ENCODE results near the gene HPGDS. TPM values are rescaled to one million over a fixed set of nuclear protein-coding genes. Genes with fewer than 3 reads are reported as not detected.
"Not testable (repeated sequence)": the region's sequence is repeated elsewhere in the genome, so short reads cannot be mapped to it uniquely, and the experiment has no call there.

The HPGDS gene
- polyA plus RNA-seq, 3 donors from 2014 or later = 0.22 TPM; not detected in 2

GRCh38 chr4:94334476-94334875 lies 8.2 kb downstream of the HPGDS start:
- no peaks in the 10 kb centered on the region for H3K36me3 Mint-ChIP-seq
- H3K27ac Mint-ChIP-seq = no peak overlapping the region
- H3K4me3 Mint-ChIP-seq = no peak overlapping the region
- H3K27me3 Mint-ChIP-seq (ENCODE audit: low read depth in 3 of 3) = peaks cover 0 to 2% (median 1%) of the 10 kb centered on the region in 3 donors
- peaks cover 3 to 18% of the 10 kb centered on the region in 2 donors for H3K4me1 Mint-ChIP-seq
- peaks cover 0 to 3% (median 0%) of the 10 kb centered on the region in 6 donors for H3K9me3 Mint-ChIP-seq
- DNase-seq = no peak

GRCh38 chr4:94333866-94334265 lies 8.8 kb downstream of the HPGDS start:
- H3K4me3 Mint-ChIP-seq = no peak overlapping the region
- no peak overlapping the region for H3K27ac Mint-ChIP-seq
- H3K9me3 Mint-ChIP-seq = peaks cover 0 to 3% (median 0%) of the 10 kb centered on the region in 6 donors
- no peak for DNase-seq
- H3K27me3 Mint-ChIP-seq (ENCODE audit: low read depth in 3 of 3) = peaks cover 0 to 2% (median 0%) of the 10 kb centered on the region in 3 donors
- peaks cover 3 to 12% of the 10 kb centered on the region in 2 donors for H3K4me1 Mint-ChIP-seq
- no peaks in the 10 kb centered on the region for H3K36me3 Mint-ChIP-seq

GRCh38 chr4:94332983-94333590 lies 9.5 kb downstream of the HPGDS start:
- Mint-ChIP-seq H3K9me3 (peaks cover 0 to 4% (median 1%) of the 10 kb centered on the region in 6 donors), H3K4me3 (no peak overlapping the region), H3K4me1 (peaks cover 3 to 12% of the 10 kb centered on the region in 2 donors), H3K27ac (no peak overlapping the region), H3K36me3 (no peaks in the 10 kb centered on the region), H3K27me3 (ENCODE audit: low read depth in 3 of 3) (no peaks in the 10 kb centered on the region)
- no peak for DNase-seq

GRCh38 chr4:94329933-94330332 lies 12.7 kb downstream of the HPGDS start:
- H3K27ac Mint-ChIP-seq = no peak overlapping the region
- H3K27me3 Mint-ChIP-seq (ENCODE audit: low read depth in 3 of 3) = peaks cover 0 to 3% (median 0%) of the 10 kb centered on the region in 3 donors
- peaks cover 9 to 10% (median 9%) of the 10 kb centered on the region in 3 donors for H3K36me3 Mint-ChIP-seq

GRCh38 chr4:94325835-94326234 lies 16.8 kb downstream of the HPGDS start:
- Mint-ChIP-seq H3K36me3 (peaks cover 9 to 12% (median 10%) of the 10 kb centered on the region in 3 donors), H3K27ac (no peak overlapping the region), H3K27me3 (ENCODE audit: low read depth in 3 of 3) (peaks cover 0 to 3% (median 3%) of the 10 kb centered on the region in 3 donors), H3K4me1 (no peaks in the 10 kb centered on the region), H3K9me3 (peaks cover 16 to 37% (median 25%) of the 10 kb centered on the region in 6 donors), H3K4me3 (no peak overlapping the region)
- DNase-seq = no peak

More at GRCh38 chr4:94329933-94330332, 12.7 kb downstream of the HPGDS start:
- peaks cover 3 to 12% of the 10 kb centered on the region in 2 donors for H3K4me1 Mint-ChIP-seq
- H3K4me3 Mint-ChIP-seq = no peak overlapping the region
- no peak for DNase-seq
- peaks cover 11 to 22% (median 18%) of the 10 kb centered on the region in 6 donors for H3K9me3 Mint-ChIP-seq

GRCh38 chr4:94319927-94320326 lies 22.7 kb downstream of the HPGDS start:
- not testable (repeated sequence) for H3K4me3 Mint-ChIP-seq; H3K36me3 Mint-ChIP-seq; H3K27me3 Mint-ChIP-seq (ENCODE audit: low read depth in 3 of 3); H3K27ac Mint-ChIP-seq; DNase-seq; H3K4me1 Mint-ChIP-seq
- H3K9me3 Mint-ChIP-seq = peaks cover 9 to 28% (median 12%) of the 10 kb centered on the region in 6 donors

- peaks cover 1 to 2% (median 2%) of the 10 kb centered on the region in 3 donors for H3K27me3 Mint-ChIP-seq (ENCODE audit: low read depth in 3 of 3)
- H3K4me1 Mint-ChIP-seq = no peaks in the 10 kb centered on the region
- H3K36me3 Mint-ChIP-seq = no peaks in the 10 kb centered on the region
- peaks cover 0 to 5% (median under 1%) of the 10 kb centered on the region in 6 donors for H3K9me3 Mint-ChIP-seq
- H3K4me3 Mint-ChIP-seq = no peak overlapping the region
- DNase-seq = no peak
- no peak overlapping the region for H3K27ac Mint-ChIP-seq
These were observed 35.3 kb downstream of the HPGDS start for GRCh38 chr4:94307231-94307871.

GRCh38 chr4:94306713-94307112 lies 35.9 kb downstream of the HPGDS start:
- Mint-ChIP-seq H3K36me3 (no peaks in the 10 kb centered on the region), H3K27me3 (ENCODE audit: low read depth in 3 of 3) (peaks cover 0 to 2% (median 0%) of the 10 kb centered on the region in 3 donors), H3K4me3 (no peak overlapping the region), H3K27ac (no peak overlapping the region), H3K4me1 (no peaks in the 10 kb centered on the region), H3K9me3 (peaks cover 0 to 5% (median under 1%) of the 10 kb centered on the region in 6 donors)
- no peak for DNase-seq

- Mint-ChIP-seq H3K27me3 (ENCODE audit: low read depth in 3 of 3) (peaks cover 0 to 2% (median 0%) of the 10 kb centered on the region in 3 donors), H3K36me3 (no peaks in the 10 kb centered on the region), H3K4me3 (no peak overlapping the region), H3K27ac (no peak overlapping the region), H3K9me3 (peaks cover 0 to 4% (median 0%) of the 10 kb centered on the region in 6 donors), H3K4me1 (no peaks in the 10 kb centered on the region)
- no peak for DNase-seq
These were observed 37.0 kb downstream of the HPGDS start for GRCh38 chr4:94305466-94306225.

GRCh38 chr4:94304365-94304971 lies 38.2 kb downstream of the HPGDS start:
- peaks cover 0 to 2% (median 0%) of the 10 kb centered on the region in 3 donors for H3K27me3 Mint-ChIP-seq (ENCODE audit: low read depth in 3 of 3)
- no peak overlapping the region for H3K4me3 Mint-ChIP-seq
- DNase-seq = no peak
- H3K36me3 Mint-ChIP-seq = no peaks in the 10 kb centered on the region
- no peak overlapping the region for H3K27ac Mint-ChIP-seq
- H3K4me1 Mint-ChIP-seq = no peaks in the 10 kb centered on the region
- no peaks in the 10 kb centered on the region for H3K9me3 Mint-ChIP-seq

GRCh38 chr4:94302191-94302590 lies 40.4 kb downstream of the HPGDS start:
- no peaks in the 10 kb centered on the region for H3K36me3 Mint-ChIP-seq
- no peaks in the 10 kb centered on the region for H3K4me1 Mint-ChIP-seq
- H3K9me3 Mint-ChIP-seq = no peaks in the 10 kb centered on the region
- H3K27me3 Mint-ChIP-seq (ENCODE audit: low read depth in 3 of 3) = peaks cover 0 to 2% (median 0%) of the 10 kb centered on the region in 3 donors
- DNase-seq = no peak
- H3K4me3 Mint-ChIP-seq = no peak overlapping the region
- H3K27ac Mint-ChIP-seq = no peak overlapping the region

- Mint-ChIP-seq H3K4me1 (no peaks in the 10 kb centered on the region), H3K27ac (no peak overlapping the region), H3K36me3 (no peaks in the 10 kb centered on the region), H3K27me3 (ENCODE audit: low read depth in 3 of 3) (peaks cover 0 to 1% (median 0%) of the 10 kb centered on the region in 3 donors), H3K9me3 (no peaks in the 10 kb centered on the region), H3K4me3 (no peak overlapping the region)
- DNase-seq = no peak
These were observed 43.8 kb downstream of the HPGDS start for GRCh38 chr4:94298725-94299252.

GRCh38 chr4:94295473-94295872 lies 47.2 kb downstream of the HPGDS start:
- DNase-seq; H3K4me1 Mint-ChIP-seq; H3K27ac Mint-ChIP-seq; H3K27me3 Mint-ChIP-seq (ENCODE audit: low read depth in 3 of 3); H3K9me3 Mint-ChIP-seq: not testable (repeated sequence)
- Mint-ChIP-seq H3K4me3 (peak overlapping the region in 1 of 5 donors; percentile 23), H3K36me3 (peaks cover 9 to 15% (median 13%) of the 10 kb centered on the region in 3 donors)
